ENCODE data around the gene RNF144A. TPM values are rescaled to one million over a fixed set of nuclear protein-coding genes. Genes with fewer than 3 reads are reported as not detected.

RNF144A gene
- total and polyA plus RNA-seq, 11 donors, result 3.5 to 27.2 (median 11.9) TPM

GRCh38 chr2:6876309-6876708, 40.9 kb upstream of the RNF144A start:
- peaks cover 0 to 6% (median 0%) of the 10 kb centered on the region in 12 donors for H3K9me3 ChIP-seq
- no peak for ATAC-seq
- no peak overlapping the region for H3K4me3 ChIP-seq
- 81 to 100% (median 91%) methylated on average over 1 of the region's 1 CpG for WGBS, 4 donors
- H3K36me3 ChIP-seq, result no peaks in the 10 kb centered on the region
- intact Hi-C loops (cut with DNase I), result no loop called here
- H3K27me3 ChIP-seq, result no peaks in the 10 kb centered on the region
- DNase-seq, result no peak
- peaks cover 0 to 56% (median 5%) of the 10 kb centered on the region in 12 donors for H3K4me1 ChIP-seq
- no peak for TF ChIP-seq POLR2A (IDR thresholded peaks at IDR 0.05)
- TF ChIP-seq, protein P1, sequence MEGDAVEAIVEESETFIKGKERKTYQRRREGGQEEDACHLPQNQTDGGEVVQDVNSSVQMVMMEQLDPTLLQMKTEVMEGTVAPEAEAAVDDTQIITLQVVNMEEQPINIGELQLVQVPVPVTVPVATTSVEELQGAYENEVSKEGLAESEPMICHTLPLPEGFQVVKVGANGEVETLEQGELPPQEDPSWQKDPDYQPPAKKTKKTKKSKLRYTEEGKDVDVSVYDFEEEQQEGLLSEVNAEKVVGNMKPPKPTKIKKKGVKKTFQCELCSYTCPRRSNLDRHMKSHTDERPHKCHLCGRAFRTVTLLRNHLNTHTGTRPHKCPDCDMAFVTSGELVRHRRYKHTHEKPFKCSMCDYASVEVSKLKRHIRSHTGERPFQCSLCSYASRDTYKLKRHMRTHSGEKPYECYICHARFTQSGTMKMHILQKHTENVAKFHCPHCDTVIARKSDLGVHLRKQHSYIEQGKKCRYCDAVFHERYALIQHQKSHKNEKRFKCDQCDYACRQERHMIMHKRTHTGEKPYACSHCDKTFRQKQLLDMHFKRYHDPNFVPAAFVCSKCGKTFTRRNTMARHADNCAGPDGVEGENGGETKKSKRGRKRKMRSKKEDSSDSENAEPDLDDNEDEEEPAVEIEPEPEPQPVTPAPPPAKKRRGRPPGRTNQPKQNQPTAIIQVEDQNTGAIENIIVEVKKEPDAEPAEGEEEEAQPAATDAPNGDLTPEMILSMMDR (IDR thresholded peaks at IDR 0.05), result no peak
- H3K27ac ChIP-seq, result no peak overlapping the region

GRCh38 chr2:6877402-6878304, 39.6 kb upstream of the RNF144A start, which contains the start of gene RSAD2:
RSAD2 (plus strand) TSS chr2:6877777; CDS start chr2:6877801, 24 bp downstream.
- peak in 3 of 5 donors; percentile 27 to 50 (median 33) for DNase-seq
- peak within 1 kb of the TSS; percentile 39 to 78 (median 56) for H3K4me3 ChIP-seq
- no peak for TF ChIP-seq POLR2A (IDR thresholded peaks at IDR 0.05)
- TF ChIP-seq, protein P1 (IDR thresholded peaks at IDR 0.05), result peak in 5 of 12 donors; percentile 6 to 34 (median 16)
- peaks cover 0 to 64% (median 9%) of the 10 kb centered on the region in 12 donors for H3K4me1 ChIP-seq
- H3K27ac ChIP-seq, result peak within 1 kb of the TSS in 11 of 12 donors; percentile 46 to 89 (median 73)
- intact Hi-C loops (cut with DNase I), result no loop called here
- peak; percentile 67 to 87 (median 78) for ATAC-seq
- H3K9me3 ChIP-seq, result peaks cover 0 to 6% (median 0%) of the 10 kb centered on the region in 12 donors
- no peaks in the 10 kb centered on the region for H3K27me3 ChIP-seq
- 27 to 35% (median 30%) methylated on average over 10 of the region's 10 CpGs for WGBS, 4 donors
- no peaks in the 10 kb centered on the region for H3K36me3 ChIP-seq

DNA sequence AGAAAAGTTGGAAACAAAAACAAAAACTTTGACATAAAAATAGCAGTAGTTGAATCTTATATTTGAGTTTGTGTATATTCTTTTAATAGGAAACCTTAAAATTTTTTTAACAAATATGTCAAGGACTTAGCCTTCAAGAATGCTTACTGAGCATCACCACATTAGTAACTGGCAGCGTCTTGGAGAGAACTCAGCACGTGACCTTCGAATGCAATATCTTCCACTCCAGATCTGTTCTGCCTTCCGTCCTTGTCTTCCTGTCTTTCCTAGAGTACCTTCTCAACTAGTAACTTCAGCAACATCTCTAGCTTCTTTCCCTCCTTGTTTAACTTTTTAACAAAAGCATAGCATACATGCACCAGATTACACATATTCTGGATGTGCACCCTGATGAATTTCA, 38.7 kb upstream of the RNF144A start:
- intact Hi-C loops (cut with DNase I), result no loop called here

More for the DNA sequence above, 38.7 kb upstream of the RNF144A start:
- H3K27ac ChIP-seq, result peak overlapping the region in 7 of 12 donors; percentile 54 to 89 (median 73)
- peaks cover 0 to 6% (median 0%) of the 10 kb centered on the region in 12 donors for H3K9me3 ChIP-seq
- DNase-seq (no peak), ATAC-seq (no peak)
- H3K4me3 ChIP-seq, result peak overlapping the region in 10 of 12 donors; percentile 16 to 78 (median 60)
- WGBS, 4 donors, result 52 to 69% (median 60%) methylated on average over 4 of the region's 4 CpGs
- H3K4me1 ChIP-seq, result peaks cover 0 to 69% (median 14%) of the 10 kb centered on the region in 12 donors
- H3K27me3 ChIP-seq, result no peaks in the 10 kb centered on the region
- H3K36me3 ChIP-seq, result no peaks in the 10 kb centered on the region
- TF ChIP-seq POLR2A (IDR thresholded peaks at IDR 0.05), result no peak
- TF ChIP-seq, protein P1 (IDR thresholded peaks at IDR 0.05), result no peak
